IMR-90 (cell line): ENCODE data around the gene NOXO1. TPM values are rescaled to one million over a fixed set of nuclear protein-coding genes. Genes with fewer than 3 reads are reported as not detected.
"Not testable (repeated sequence)": the region's sequence is repeated elsewhere in the genome, so short reads cannot be mapped to it uniquely, and the experiment has no call there.

Experiments
- ATAC-seq: fragments of 200-7000 bp; cut with Tn5 transposase; 2 replicates; pipeline ENCODE4 v1.9.1; 2020; ENCODE audit warnings: low read depth, mild to moderate bottlenecking, moderate library complexity
- BruUV-seq: library from RNA; stranded (reverse); fragments of 400-500 nt; replicated peaks from 2 replicates; lab custom pipeline; 2021; lab: Mats Ljungman, UMichigan
- CTCF ChIA-PET: fragments of 300-600 bp; formaldehyde crosslinking; extraction: SDS; loops from one replicate; lab custom pipeline; 2021; ENCODE audit warnings: antibody characterized with exemption; lab: Yijun Ruan, JAX
- POLR2A ChIA-PET: fragments of 300-600 bp; sonication (Branson Sonifier 250); formaldehyde crosslinking; loops from one replicate; lab custom pipeline; 2022; ENCODE audit warnings: antibody characterized with exemption; ENCODE audit not compliant: unreplicated experiment; lab: Charles Lee
- DNase-seq: peaks from one replicate; pipeline ENCODE4 v3.0.0; 2013
- H2AFZ ChIP-seq: replicated peaks from 2 replicates; pipeline ENCODE3; 2013; ENCODE audit warnings: low read length, mild to moderate bottlenecking; ENCODE audit not compliant: poor library complexity
- H2AK5ac ChIP-seq: 2 replicates; pipeline ENCODE4 v1.6.1; 2013; ENCODE audit warnings: low read depth, low read length, inconsistent platforms
- H2AK9ac ChIP-seq: replicated peaks from 2 replicates; pipeline ENCODE3; 2013; ENCODE audit warnings: mild to moderate bottlenecking, low read depth, low read length, moderate library complexity; ENCODE audit not compliant: poor library complexity
- H2BK120ac ChIP-seq: 2 replicates; pipeline ENCODE4 v1.6.1; 2013; ENCODE audit warnings: low read depth, low read length, inconsistent platforms
- H2BK15ac ChIP-seq: 3 replicates; pipeline ENCODE4 v1.6.1; 2013; ENCODE audit warnings: low read depth, low read length, inconsistent platforms
- H2BK20ac ChIP-seq: 2 replicates; pipeline ENCODE4 v1.6.1; 2013; ENCODE audit warnings: low read depth, mild to moderate bottlenecking, inconsistent platforms, low read length, moderate library complexity
- H2BK5ac ChIP-seq: 2 replicates; pipeline ENCODE4 v1.6.1; 2013; ENCODE audit warnings: mild to moderate bottlenecking, low read depth, low read length, inconsistent platforms; ENCODE audit not compliant: poor library complexity, severe bottlenecking
- H3K14ac ChIP-seq: replicated peaks from 2 replicates; pipeline ENCODE4 v1.6.1; 2013; ENCODE audit warnings: low read depth, low read length, inconsistent platforms
- H3K18ac ChIP-seq: 2 replicates; pipeline ENCODE4 v1.6.1; 2013; ENCODE audit warnings: low read depth, low read length, control low read depth
- H3K23ac ChIP-seq: 2 replicates; pipeline ENCODE4 v1.6.1; 2013; ENCODE audit warnings: low read depth, low read length, inconsistent platforms
- H3K27ac ChIP-seq: 2 replicates; pipeline ENCODE4 v1.5.1; 2013; ENCODE audit warnings: mild to moderate bottlenecking, control low read depth, low read length; ENCODE audit not compliant: insufficient read depth
- H3K27me3 ChIP-seq: 2 replicates; pipeline ENCODE4 v1.6.1; 2013; ENCODE audit warnings: low read length; ENCODE audit not compliant: control insufficient read depth, insufficient read depth
- H3K36me3 ChIP-seq: 2 replicates; pipeline ENCODE4 v1.6.1; 2013; ENCODE audit warnings: low read length, mixed read lengths; ENCODE audit not compliant: control insufficient read depth, insufficient read depth
- H3K4ac ChIP-seq: 2 replicates; pipeline ENCODE4 v1.6.1; 2013; ENCODE audit warnings: low read depth, low read length, inconsistent platforms
- H3K4me1 ChIP-seq: 2 replicates; pipeline ENCODE4 v1.6.1; 2013; ENCODE audit warnings: low read length, mixed read lengths; ENCODE audit not compliant: control insufficient read depth, insufficient read depth
- H3K4me2 ChIP-seq: 2 replicates; pipeline ENCODE4 v1.6.1; 2013; ENCODE audit warnings: low read depth, mild to moderate bottlenecking, control low read depth, low read length, moderate library complexity
- H3K4me3 ChIP-seq: 2 replicates; pipeline ENCODE4 v1.5.1; 2013; ENCODE audit warnings: low read depth, mild to moderate bottlenecking, control low read depth, low read length, moderate library complexity; ENCODE audit not compliant: insufficient read depth
- H3K56ac ChIP-seq: 2 replicates; pipeline ENCODE4 v1.6.1; 2013; ENCODE audit warnings: low read length, inconsistent platforms; ENCODE audit not compliant: insufficient read depth; ENCODE audit errors: extremely low read depth
- H3K79me1 ChIP-seq, 2 experiments: 2 replicates each; pipeline ENCODE4 v1.6.1; 2013; ENCODE audit warnings: low read length in 2 of 2, inconsistent platforms in 1 of 2, low read depth in 1 of 2
- H3K9ac ChIP-seq: 2 replicates; pipeline ENCODE4 v1.6.1; 2013; ENCODE audit warnings: low read depth, low read length, control low read depth
- H3K9me1 ChIP-seq: 2 replicates; pipeline ENCODE4 v1.6.1; 2013; ENCODE audit warnings: low read length, inconsistent platforms; ENCODE audit not compliant: insufficient read depth
- H3K9me3 ChIP-seq: 2 replicates; pipeline ENCODE4 v1.6.1; 2013; ENCODE audit warnings: low read length; ENCODE audit not compliant: control insufficient read depth, insufficient read depth
- H4K20me1 ChIP-seq: 2 replicates; pipeline ENCODE4 v1.6.1; 2013; ENCODE audit warnings: low read length, inconsistent platforms; ENCODE audit not compliant: insufficient read depth
- H4K5ac ChIP-seq: 2 replicates; pipeline ENCODE4 v1.6.1; 2013; ENCODE audit warnings: mild to moderate bottlenecking, low read depth, low read length, control low read depth
- H4K8ac ChIP-seq, 2 experiments: 2 replicates each; pipeline ENCODE4 v1.6.1; 2013; ENCODE audit warnings: low read depth in 2 of 2, low read length in 2 of 2, control low read depth in 1 of 2, inconsistent platforms in 1 of 2
- H4K91ac ChIP-seq: 2 replicates; pipeline ENCODE4 v1.6.1; 2013; ENCODE audit warnings: low read depth, low read length, inconsistent platforms; ENCODE audit not compliant: insufficient read depth
- WGBS, 2 experiments: methylation state at CpG; one replicate each; pipeline versions ENCODE4 v1.1.5 to v1.1.7; 2013; ENCODE audit warnings: missing lambda C conversion rate in 2 of 2; ENCODE audit not compliant: insufficient read length in 1 of 2; ENCODE audit errors: extremely low coverage in 2 of 2; 5-methylcytosine and 5-hydroxymethylcytosine counted together
- dilution Hi-C: fragments of 300-500 bp; cut with HindIII; formaldehyde crosslinking; loops from one replicate; pipeline ENCODE4 v1.14.3; 2018; ENCODE audit warnings: low sequenced_read_pairs; ENCODE audit not compliant: unreplicated experiment
- in situ Hi-C: fragments of 300-500 bp; cut with MboI; formaldehyde crosslinking; loops from 3 replicates; pipeline ENCODE4 v1.14.3; 2019; ENCODE audit warnings: low sequenced_read_pairs, inconsistent platforms, mixed read lengths
- intact Hi-C: fragments of 100-400 bp; cut with micrococcal nuclease; formaldehyde crosslinking; loops from 2 replicates; pipeline ENCODE4 v1.10.0; 2022
- polyA plus RNA-seq, 3 experiments: library from polyadenylated mRNA; depleted of rRNA; stranded (reverse); fragments of >200 nt; gene quantifications; 2 replicates each; pipeline ENCODE4 v1.2.3, GENCODE V29; 2012; ENCODE audit warnings: low replicate concordance in 1 of 3
- total RNA-seq: library from RNA; depleted of rRNA; stranded (reverse); fragments of >200 nt; gene quantifications from 2 replicates; pipeline ENCODE4 v1.2.3, GENCODE V29; 2012

The NOXO1 gene
- total and polyA plus RNA-seq, 2 of the 4 experiments (the other 2 are of a cell fraction) = 0.56 TPM; not detected in 1

GRCh38 chr16:1957434-1958142 lies 23.7 kb downstream of the NOXO1 start:
- CTCF ChIA-PET = not testable (repeated sequence)

More at GRCh38 chr16:1957434-1958142, 23.7 kb downstream of the NOXO1 start:
- Histone ChIP-seq H3K79me1 (peaks cover 3 to 20% of the 10 kb centered on the region in 2 experiments; a peak in 3 of 4 replicates), H4K20me1 (peaks cover 23% of the 10 kb centered on the region), H3K36me3 (peaks cover 14% of the 10 kb centered on the region)
- H4K91ac ChIP-seq, H3K14ac ChIP-seq, H2BK15ac ChIP-seq, POLR2A ChIA-PET, H3K27ac ChIP-seq, H3K9me1 ChIP-seq, H3K4me2 ChIP-seq, H3K9ac ChIP-seq, H2BK20ac ChIP-seq, in situ Hi-C loops, H2AK9ac ChIP-seq, dilution Hi-C loops, H3K27me3 ChIP-seq, H4K8ac ChIP-seq, BruUV-seq, intact Hi-C loops, H2BK120ac ChIP-seq, H4K5ac ChIP-seq, H3K18ac ChIP-seq, ATAC-seq, H2BK5ac ChIP-seq, H2AK5ac ChIP-seq, H3K9me3 ChIP-seq, H3K4me1 ChIP-seq, DNase-seq, H3K4me3 ChIP-seq, H3K56ac ChIP-seq, H3K23ac ChIP-seq, H3K4ac ChIP-seq, H2AFZ ChIP-seq: not testable (repeated sequence)
- 80% methylated on average over 10 of the region's 22 CpGs; no CpG with 5 or more reads in 1 of the 2 experiments for WGBS, 2 experiments
